HG03095 (cell line): ENCODE results near the gene SEMA4D.
"Not testable (repeated sequence)": the region's sequence is repeated elsewhere in the genome, so short reads cannot be mapped to it uniquely, and the experiment has no call there.

Experiments used
- ATAC-seq: cut with Tn5 transposase; IDR thresholded peaks from one replicate; pipeline ENCODE4 v1.9.1; 2021; ENCODE audit warnings: moderate library complexity; ENCODE audit not compliant: unreplicated experiment

SEMA4D gene

DNA sequence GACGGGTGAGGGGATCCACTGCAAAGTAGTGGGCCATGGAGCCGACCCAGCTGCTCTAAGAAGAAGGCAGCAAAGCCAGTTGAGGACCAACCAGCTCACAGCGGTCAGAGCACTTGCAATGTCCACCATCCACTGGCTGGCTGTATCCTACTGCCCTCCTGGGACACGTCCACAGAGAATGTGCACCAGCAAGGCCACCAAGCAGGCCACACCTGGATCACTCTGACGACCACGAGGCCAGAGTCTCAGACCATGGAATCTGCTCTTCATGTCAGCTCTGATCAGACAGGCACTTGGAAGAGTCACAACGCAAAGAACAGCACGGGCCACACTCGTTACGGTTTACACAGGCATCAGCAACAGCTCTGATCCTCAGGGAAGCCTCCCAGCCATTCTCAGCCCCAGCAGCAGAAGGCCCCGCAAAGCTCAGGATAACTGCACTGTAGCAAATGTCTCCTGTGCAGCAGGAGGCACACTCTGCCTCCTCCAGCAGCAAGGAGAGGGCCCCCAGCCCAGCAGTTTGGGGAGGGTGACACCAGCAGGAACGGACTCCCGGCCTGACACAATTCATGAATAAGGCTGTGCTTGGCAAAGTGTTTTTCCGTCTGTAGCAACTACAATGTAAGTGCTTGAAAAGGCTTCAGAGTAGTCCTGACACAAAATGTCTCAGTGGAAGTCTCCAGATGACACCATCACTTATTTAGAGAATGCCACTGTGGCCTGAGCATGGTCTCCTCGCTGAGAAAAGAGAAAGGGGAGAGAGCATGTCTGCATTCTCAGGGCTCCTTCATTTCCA, 15.7 kb downstream of the SEMA4D start:
- ATAC-seq = no peak

DNA sequence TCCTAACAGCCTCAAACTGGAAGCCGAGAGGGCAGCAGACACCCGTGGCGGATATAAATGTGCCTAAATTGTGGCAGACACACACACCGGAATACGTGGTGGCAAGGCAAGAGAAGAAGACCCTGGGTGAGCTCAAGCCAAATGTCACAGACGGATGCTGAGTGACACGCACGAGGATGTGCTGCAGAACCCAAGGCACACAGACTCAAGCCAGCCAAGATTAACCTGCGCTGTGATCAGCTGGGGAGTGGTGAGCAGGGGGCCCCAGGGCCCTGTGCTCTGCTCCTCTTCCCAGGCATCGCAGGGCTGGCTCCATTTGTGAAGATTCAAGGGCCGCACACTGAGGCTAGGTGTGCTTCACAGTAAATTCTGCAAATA, 16.4 kb downstream of the SEMA4D start:
- ATAC-seq = no peak

DNA sequence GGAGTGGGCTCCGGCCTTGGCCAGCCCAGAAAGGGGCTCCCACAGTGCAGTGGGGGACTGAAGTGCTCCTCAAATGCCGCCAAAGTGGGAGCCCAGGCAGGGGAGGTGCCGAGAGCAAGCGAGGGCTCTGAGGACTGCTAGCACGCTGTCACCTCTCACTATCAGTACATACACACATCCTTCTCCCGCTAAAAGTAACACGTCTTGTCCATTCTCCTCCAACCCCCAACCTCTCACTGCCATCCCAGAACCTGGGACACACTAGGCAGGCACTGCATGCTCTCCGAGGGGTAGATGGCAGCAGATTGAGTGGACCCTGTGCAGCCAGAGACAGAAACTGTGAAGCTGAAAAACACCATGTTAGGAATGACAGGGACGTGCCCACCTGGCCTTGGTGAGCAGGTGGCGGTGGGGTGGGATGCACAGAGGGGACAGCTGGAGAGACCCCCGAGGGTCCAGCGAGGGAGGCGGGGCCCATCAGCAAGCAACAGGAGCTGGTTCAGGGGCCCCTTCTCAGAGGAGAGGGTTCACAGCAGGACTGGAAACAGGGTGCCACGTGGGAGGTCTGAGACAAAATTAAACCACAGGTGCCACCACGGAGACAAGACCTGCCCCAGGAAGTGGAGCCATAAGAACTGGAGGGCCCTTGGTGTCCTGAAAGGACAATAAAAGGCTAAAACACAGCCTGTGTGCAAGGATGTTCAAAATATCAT, 16.9 kb downstream of the SEMA4D start:
- no peak for ATAC-seq

DNA sequence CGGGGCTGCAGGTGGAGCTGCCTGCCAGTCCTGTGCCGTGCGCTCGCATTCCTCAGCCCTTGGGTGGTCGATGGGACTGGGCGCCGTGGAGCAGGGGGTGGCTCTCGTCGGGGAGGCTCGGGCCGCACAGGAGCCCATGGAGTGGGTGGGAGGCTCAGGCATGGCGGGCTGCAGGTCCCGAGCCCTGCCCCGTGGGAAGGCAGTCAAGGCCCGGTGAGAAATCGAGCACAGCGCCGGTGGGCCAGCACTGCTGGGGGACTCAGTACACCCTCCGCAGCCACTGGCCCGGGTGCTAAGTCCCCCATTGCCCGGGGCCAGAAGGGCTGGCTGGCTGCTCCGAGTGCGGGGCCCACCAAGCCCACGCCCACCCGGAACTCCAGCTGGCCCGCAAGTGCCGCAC, 17.5 kb downstream of the SEMA4D start:
- not testable (repeated sequence) for ATAC-seq

DNA sequence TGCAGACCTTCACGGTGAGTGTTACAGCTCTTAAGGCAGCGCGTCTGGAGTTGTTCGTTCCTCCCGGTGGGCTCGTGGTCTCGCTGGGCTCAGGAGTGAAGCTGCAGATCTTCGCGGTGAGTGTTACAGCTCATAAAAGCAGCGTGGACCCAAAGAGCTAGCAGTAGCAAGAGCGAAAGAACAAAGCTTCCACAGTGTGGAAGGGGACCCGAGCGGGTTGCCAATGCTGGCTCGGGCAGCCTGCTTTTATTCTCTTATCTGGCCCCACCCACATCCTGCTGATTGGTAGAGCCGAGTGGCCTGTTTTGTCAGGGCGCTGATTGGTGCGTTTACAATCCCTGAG, 18.3 kb downstream of the SEMA4D start:
- ATAC-seq = not testable (repeated sequence)

DNA sequence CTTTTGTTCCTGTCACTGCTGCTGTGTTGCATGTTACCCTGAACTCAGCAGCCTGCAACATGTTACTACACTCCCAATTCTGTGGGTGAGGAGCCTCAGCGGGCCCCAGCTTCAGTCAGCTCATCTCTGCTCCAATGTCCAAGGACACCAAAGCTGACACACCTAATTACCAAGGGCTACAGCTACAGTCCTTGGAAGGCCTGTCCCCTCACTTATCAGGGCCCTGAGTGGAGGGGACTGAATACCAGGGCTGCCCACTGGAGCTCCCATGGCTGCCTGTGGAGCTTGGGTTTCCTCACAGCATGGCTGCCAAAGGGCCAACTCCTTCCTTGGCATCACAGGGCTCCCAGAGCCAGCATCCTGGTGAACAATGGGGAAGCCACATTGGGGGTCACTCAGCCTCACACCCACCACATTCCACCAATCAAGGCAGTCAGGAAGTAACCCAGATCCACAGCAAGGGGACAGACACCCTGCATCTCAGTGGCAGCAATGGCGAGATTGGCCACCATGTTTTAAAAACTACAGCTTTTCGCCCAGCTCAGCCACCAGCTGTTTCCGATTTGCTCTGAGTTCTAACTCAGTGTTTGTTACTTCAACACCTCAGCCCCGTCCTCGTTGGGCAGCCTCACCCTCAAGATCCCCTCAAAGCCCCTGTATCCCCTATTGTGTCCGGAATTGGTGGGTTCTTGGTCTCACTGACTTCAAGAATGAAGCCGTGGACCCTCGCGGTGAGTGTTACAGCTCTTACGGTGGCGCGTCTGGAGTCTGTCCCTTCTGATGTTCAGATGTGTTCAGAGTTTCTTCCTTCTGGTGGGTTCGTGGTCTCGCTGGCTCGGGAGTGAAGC, 18.9 kb downstream of the SEMA4D start:
- no peak for ATAC-seq

DNA sequence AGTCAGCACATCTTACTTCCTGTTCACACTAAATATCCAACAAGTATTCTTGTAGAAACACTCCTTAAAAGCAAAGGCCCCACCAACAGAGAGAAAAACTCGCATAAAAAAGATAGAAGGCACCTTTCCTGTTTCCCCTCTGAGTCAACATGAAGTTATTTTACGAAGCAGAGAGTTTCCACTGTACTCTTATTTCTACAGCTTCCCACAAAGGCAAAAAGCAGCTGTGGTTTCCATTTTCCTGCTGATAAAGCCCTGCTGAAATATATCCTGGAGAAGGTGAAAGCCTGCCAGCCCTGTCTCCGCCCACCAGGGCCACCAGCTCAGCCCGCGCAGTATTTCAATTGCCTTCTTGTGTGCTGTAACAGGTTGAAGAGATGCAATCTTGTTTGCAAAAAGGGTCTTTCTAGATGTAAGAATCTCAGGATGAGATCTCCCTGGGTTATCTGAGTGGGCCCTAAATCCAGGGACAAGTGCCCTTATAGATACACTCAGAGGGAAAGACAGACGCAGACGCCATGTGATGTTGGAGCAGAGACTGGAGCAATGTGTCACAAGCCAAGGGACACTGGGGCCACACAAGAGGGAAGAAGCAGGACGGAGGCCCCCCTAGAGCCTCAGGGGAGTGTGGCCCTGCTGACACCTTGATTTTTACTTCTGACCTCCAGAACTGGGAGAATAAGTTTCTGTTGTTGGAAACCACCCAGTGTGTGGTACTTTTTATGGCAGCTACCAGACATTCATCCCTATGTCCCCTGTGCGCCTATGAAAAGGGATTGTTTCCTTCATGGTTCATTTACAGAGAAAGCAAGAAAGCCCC, 19.9 kb downstream of the SEMA4D start:
- ATAC-seq = no peak

DNA sequence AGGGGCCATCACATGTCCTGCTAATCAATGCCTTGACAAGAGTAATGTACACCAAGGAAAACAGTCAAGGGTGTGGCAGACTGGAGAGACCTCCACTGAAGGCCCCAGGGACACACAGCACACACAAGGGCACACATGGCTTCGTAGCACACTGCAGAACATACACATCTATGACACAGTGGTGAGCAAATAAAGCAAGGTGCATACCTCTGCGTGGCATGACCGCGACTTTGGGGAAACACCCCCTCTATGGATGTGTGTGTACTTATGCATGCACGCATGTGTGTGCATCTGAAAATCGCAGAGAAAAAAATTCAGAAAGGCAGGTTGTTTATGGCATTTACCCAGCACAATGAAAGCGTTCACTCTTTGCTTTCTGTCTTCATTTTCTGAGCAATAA, 20.5 kb downstream of the SEMA4D start:
- no peak for ATAC-seq

DNA sequence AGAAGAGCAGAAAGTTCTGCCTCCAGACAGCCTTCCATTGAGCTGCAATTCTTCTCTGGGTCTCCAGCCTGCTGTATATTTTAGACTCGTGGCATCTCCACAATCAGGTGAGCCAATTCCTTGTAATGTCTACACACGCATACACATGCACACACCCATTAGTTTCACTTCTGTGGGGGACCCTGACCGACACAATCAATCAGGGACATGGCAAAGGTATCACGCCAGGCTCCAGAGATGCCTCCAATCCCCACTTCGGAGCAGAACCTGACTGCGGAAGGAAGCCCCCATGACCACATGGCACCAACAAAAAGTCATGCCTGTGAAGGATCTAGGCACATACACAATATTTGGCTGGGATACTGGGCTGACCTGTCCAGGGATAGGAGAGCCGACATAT, 21.4 kb downstream of the SEMA4D start:
- ATAC-seq = no peak

DNA sequence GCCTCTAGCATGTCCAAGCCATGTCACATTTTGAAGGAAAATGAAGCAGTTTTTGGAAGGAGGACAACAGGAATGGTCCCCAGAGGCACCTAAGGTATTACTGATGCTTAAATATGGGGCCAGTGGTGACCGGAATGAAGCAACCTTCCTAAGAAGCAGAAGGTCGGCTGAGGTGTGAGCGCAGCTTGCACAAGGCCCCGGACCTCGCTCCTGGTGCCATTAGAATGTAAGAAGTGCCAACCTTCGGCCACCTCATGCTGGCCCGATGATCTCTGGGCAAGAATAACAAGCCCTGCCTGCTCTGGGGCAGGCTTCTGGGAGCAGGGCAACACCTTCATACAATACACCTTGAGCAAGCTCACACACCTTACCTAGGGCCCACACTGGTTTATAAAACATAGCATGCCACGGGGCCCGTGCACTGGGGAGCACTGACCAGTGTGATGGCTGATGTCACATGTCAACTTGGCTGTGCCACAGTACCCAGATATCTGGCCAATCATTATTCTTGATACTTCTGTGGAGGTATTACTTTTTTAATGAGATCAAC, 21.9 kb downstream of the SEMA4D start:
- no peak for ATAC-seq

DNA sequence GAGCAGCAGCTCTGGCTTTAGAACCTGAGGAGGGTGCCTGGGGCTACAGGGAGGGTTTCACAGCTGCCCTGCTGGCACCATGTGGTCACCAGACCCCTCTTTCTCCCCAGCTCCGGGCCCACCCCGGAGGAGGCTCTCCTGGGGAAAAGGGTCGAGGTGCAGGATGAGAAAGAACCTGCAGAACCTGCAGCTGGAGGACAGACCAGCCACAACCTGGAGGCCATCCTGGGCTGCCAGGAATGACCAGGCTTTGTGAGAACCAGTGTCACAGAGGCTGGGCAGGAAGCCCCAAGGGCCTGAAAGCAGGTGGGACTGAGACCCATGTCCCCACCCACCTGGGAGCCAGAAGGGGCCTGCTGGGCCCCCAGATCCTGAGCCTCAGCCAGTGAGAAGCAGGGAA, 23.0 kb downstream of the SEMA4D start:
- no peak for ATAC-seq

DNA sequence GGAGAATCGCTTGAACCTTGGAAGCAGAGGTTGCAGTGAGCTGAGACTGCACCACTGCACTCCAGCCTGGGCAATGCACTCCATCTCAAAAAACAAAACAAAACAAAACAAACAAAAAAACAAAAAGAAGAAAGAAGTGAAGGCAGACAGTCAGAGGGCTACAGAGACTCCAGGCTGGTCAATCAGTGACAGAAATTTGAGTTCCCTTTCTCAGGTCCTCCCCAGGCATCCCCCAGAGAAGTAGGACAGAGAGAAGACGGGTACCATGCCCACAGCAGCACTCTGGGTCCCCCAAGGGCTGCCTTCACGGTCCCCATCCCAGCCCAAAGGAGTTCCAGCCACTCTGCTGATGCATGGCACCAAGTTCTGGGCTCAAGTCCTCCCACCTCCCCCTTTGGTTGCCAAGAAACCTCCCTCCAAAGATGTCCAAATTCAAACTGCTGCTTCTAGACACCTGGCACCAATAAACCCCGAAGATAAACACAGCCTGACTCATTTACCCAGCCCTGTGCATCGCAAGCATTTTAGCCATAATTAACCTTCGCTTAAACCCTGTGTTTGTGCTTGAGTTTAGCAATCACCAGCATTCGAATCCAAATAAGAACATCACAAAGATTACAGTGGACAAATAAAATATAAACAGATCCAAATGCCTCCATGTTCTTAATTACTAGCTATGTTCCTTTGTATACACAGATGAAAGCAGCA, 24.0 kb downstream of the SEMA4D start:
- ATAC-seq = no peak

DNA sequence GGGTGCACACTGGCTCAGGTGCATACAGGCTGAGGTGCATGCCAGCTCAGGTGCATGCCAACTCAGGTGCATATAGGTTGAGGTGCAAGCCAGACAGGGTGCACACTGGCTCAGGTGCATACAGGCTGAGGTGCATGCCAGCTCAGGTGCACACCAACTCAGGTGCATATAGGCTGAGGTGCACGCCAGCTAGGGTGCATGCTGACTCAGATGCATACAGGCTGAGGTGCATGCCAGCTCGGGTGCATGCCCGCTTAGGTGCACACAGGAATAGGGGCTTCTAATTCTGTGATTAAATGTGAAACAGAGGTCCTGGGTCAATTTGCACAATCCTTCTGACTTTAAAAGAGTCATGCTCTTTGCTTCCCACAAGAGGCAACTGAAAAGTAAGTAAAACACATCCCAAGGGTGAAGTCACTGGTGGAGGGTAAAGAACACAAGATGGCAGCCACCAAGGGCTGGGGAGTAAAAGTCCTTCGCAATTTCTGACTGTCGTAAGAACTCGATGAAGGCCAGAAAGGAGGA, 26.1 kb downstream of the SEMA4D start:
- not testable (repeated sequence) for ATAC-seq

DNA sequence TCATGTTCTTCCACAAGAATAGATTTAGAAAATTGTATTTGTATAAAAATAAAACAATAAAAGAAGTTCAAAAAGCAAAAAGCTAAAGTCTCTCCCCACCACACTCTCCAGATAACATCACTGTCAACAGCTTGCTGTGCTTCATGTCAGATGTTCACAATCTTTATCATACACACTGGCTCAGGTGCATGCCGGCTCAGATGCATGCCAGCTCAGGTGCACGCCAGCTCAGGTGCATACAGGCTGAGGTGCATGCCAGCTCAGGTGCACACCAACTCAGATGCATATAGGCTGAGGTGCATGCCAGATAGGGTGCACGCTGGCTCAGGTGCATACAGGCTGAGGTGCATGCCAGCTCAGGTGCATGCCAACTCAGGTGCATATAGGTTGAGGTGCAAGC, 26.5 kb downstream of the SEMA4D start:
- ATAC-seq = no peak

DNA sequence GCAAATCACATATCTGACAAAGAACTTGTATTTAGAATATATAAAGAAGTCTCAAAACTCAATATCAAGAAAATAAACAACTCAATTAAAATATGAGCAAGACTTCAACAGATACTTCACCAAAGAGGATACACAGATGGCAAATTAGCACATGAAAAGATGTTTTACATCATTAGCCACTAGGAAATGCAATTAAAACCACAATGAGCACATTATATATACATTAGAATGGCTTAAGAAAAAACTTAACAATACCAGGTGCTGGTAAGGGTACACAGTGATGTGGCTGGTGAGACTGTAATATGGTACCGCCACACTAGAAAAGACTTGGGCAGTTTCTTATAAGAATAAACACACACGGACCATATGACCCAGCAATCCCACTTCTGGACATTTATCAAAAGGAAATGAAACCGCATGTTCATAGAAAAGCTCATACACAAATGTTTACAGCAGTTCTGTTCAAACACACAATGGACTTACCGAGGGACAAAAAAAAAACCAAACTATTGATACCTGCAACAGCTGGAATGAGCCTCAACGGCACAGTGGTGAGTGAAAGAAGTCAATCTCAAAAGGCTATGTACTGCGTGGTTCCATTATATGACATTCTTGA, 27.6 kb downstream of the SEMA4D start:
- no peak for ATAC-seq

DNA sequence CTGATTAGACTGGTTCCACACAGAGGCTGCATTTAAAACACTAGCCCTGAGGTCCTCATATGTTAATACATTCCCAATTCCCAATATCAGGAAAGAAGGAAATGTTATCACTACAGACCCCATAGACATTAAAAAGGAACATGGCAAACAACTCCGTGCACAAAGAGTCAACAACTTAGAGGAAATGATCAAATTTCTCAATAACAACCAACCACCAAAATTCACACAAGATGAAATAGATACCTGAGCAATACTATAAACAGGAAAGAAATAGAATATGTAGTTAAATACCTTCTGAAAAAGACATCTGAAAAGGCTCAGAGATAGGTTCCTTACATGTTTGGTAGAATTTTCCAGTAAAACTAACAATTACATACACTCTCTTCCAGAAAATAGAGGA, 28.9 kb downstream of the SEMA4D start:
- no peak for ATAC-seq

DNA sequence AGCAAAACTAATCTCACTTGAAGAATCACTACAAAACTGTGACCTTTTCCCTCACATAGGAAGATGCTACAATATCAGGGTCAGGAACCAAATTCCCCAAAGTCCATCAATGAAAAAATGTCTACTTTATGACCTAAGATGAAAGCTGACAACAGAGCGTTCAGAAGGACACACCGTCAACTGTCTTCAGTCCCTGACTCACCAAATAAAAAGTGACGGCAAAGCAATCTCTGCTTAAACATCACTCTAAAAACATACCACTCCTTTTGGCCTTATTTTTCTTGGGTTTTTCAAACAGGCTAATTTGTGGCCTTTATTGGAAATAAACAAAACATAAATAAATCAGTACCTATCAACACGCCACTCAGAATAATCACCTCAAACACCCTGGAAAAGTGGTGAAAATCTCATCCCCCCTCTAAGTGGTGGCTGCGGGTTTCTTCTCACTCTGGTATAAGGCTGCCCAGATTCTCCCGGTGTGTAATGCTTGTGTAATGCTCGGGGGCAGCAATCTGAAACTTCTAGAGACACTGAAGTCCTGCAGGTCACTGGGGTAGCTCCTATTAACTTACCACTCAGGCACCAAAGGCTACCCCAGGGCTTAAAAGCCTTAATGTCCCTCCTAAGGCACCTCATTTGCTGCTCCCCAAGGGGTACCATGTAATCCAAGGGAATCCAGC, 29.5 kb downstream of the SEMA4D start:
- ATAC-seq = no peak

DNA sequence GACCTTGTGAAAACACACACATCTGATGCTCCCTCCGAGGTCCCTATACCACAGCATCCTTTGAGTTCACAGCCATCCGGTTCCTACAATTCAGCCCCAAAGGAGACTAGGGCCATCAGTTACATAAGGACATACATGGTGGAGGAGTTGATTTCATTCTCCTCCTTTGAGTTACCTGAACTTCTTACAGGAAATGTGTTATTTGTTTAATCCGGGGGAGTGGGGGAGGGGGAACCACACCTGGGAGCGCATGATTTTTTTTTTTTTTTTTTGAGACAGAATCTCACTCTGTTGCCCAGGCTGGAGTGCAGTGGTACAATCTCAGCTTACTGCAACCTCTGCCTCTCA, 30.7 kb downstream of the SEMA4D start:
- peak; percentile 13 for ATAC-seq
